ENCODE results near the gene CNGB1.
"Not testable (repeated sequence)": the region's sequence is repeated elsewhere in the genome, so short reads cannot be mapped to it uniquely, and the experiment has no call there.

CNGB1 gene

GRCh38 chr16:57945740-57946138 is 25.2 kb downstream of the CNGB1 start:
- H3K4me3 ChIP-seq (ENCODE audit: low read depth, low read length): no peak overlapping the region

DNA sequence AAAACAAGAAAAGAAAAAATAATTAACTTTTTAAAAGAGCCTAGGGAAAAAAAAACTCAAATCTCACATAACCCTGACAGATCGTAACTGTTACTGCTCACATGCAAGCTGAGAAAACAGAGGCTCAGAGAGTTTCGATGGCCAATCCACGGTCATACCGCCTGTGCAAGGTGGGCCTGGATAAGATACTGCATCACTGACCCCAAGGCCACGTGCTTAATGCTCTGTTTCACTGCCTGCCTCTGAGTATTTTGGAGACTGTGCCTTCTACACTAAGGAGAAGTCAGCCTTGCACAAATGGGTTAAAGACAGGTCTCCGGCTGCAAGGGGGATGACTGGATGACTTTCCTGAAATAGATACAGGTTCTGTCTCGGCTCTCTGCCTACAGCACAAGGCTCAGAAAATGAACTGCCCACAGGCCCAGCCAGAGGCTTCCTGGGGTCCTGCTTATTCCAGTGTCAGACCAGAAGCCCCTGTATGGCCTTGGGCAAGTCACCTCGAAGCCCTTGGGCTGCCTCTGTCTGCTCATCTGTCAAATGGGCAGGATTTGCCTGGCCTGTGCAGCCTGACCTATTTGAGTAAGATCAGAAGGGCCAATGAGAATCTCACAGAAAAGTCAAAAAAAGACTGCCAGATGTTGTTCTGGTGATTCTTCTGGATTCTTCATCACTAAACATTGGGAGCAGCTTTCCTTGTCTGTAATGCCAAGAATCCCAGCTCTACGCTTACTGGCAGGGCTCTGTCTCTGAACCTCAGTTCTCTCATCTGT is 25.8 kb downstream of the CNGB1 start:
- H3K4me3 ChIP-seq (ENCODE audit: low read depth, low read length): no peak overlapping the region
- TF ChIP-seq CTCF (IDR thresholded peaks at IDR 0.05; ENCODE audit: low read depth, low read length): no peak

More at GRCh38 chr16:57945740-57946138, 25.2 kb downstream of the CNGB1 start:
- no peak for TF ChIP-seq CTCF (IDR thresholded peaks at IDR 0.05; ENCODE audit: low read depth, low read length)

- H3K4me3 ChIP-seq (ENCODE audit: low read depth, low read length): not testable (repeated sequence)
Observed at GRCh38 chr16:57943381-57943780, 27.5 kb downstream of the CNGB1 start.

- H3K4me3 ChIP-seq (ENCODE audit: low read depth, low read length): not testable (repeated sequence)
Observed at GRCh38 chr16:57941901-57942300, 29.0 kb downstream of the CNGB1 start.

DNA sequence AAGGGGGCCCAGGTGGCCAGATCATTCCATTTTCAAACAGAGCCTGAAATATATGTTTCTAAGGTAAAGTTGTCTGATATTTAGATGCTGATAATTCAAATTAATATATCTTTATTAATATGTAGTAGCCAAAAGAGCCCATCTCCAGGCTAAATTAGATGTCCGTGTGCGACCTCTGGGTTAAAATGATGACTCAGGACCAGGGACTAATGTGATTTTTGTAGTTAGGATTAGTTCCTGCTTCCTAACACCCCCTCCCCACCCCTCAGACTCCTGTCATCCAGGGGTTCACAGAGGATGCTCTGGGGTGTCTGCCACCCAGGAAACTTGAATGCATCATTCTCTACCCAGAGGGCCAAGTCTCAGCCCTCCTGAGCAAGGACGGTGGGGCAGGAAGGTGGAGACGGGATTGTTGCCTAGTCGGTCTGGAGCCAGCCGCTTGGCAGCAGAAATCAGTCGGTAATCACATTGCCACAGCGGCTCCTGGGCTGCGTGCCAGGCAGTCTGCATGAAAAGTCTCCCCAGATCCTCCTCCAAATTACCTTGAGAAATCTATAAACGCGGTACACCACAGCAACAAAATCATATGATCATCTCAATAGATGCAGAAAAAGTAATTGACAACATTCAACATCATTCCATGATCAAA is 29.8 kb downstream of the CNGB1 start:
- no peak overlapping the region for H3K4me3 ChIP-seq (ENCODE audit: low read depth, low read length)
- TF ChIP-seq CTCF (IDR thresholded peaks at IDR 0.05; ENCODE audit: low read depth, low read length): no peak

- H3K4me3 ChIP-seq (ENCODE audit: low read depth, low read length): no peak overlapping the region
- TF ChIP-seq CTCF (IDR thresholded peaks at IDR 0.05; ENCODE audit: low read depth, low read length): no peak
Observed at GRCh38 chr16:57940382-57940966, 30.5 kb downstream of the CNGB1 start.

- TF ChIP-seq CTCF (IDR thresholded peaks at IDR 0.05; ENCODE audit: low read depth, low read length): no peak
- H3K4me3 ChIP-seq (ENCODE audit: low read depth, low read length): no peak overlapping the region
Observed at GRCh38 chr16:57939872-57940224, 31.1 kb downstream of the CNGB1 start.

All from WI38 (cell line).